Fibroblast of lung (primary cell): ENCODE results near the gene POMC. TPM values are rescaled to one million over a fixed set of nuclear protein-coding genes. Genes with fewer than 3 reads are reported as not detected.

ENCODE experiments used
- DNase-seq, 2 donors: peaks; one replicate each; pipeline versions ENCODE4 v3.0.0 to v3.0.0-alpha.2; 2010; ENCODE audit warnings: low read depth in 2 of 2
- H2AFZ ChIP-seq: 2 replicates; pipeline ENCODE4 v1.5.1; 2012; ENCODE audit warnings: low read length, control low read depth, inconsistent platforms
- H3K27ac ChIP-seq: 2 replicates; pipeline ENCODE4 v1.5.1; 2011; ENCODE audit warnings: low read length, control low read depth; ENCODE audit not compliant: insufficient read depth
- H3K27me3 ChIP-seq: 2 replicates; pipeline ENCODE4 v1.5.1; 2011; ENCODE audit warnings: mild to moderate bottlenecking, low read length; ENCODE audit not compliant: control insufficient read depth, insufficient read depth
- H3K36me3 ChIP-seq: 2 replicates; pipeline ENCODE4 v1.5.1; 2011; ENCODE audit warnings: low read length; ENCODE audit not compliant: control insufficient read depth, insufficient read depth
- H3K4me1 ChIP-seq: 2 replicates; pipeline ENCODE4 v1.5.1; 2011; ENCODE audit warnings: low read length; ENCODE audit not compliant: control insufficient read depth, insufficient read depth; ENCODE audit errors: extremely low read depth
- H3K4me2 ChIP-seq: 2 replicates; pipeline ENCODE4 v1.5.1; 2011; ENCODE audit warnings: low read length, control low read depth; ENCODE audit not compliant: insufficient read depth; ENCODE audit errors: extremely low read depth
- H3K4me3 ChIP-seq, 4 experiments: fragments of 200-600 bp in 1 of 4; sonication (generic) in 1 of 4; replicated peaks in 1 of 4; 2 replicates each; pipeline ENCODE4 v1.5.1; 2011 to 2016; ENCODE audit warnings: low read length in 4 of 4, low read depth in 3 of 4, mild to moderate bottlenecking in 3 of 4, control low read depth in 2 of 4, inconsistent platforms in 1 of 4, mixed read lengths in 1 of 4; ENCODE audit not compliant: insufficient read depth in 1 of 4; ENCODE audit errors: control extremely low read depth in 1 of 4
- H3K79me2 ChIP-seq: 2 replicates; pipeline ENCODE4 v1.5.1; 2012; ENCODE audit warnings: mild to moderate bottlenecking, low read length, inconsistent platforms; ENCODE audit not compliant: control insufficient read depth, insufficient read depth
- H3K9ac ChIP-seq: 2 replicates; pipeline ENCODE4 v1.5.1; 2011; ENCODE audit warnings: mild to moderate bottlenecking, low read length, control low read depth; ENCODE audit not compliant: insufficient read depth
- H3K9me3 ChIP-seq: 2 replicates; pipeline ENCODE4 v1.5.1; 2012; ENCODE audit warnings: low read depth, low read length; ENCODE audit not compliant: control insufficient read depth, insufficient read depth
- H4K20me1 ChIP-seq: 2 replicates; pipeline ENCODE4 v1.5.1; 2011; ENCODE audit warnings: low read length; ENCODE audit not compliant: control insufficient read depth, insufficient read depth; ENCODE audit errors: extremely low read depth
- CTCF ChIP-seq, 2 donors: IDR thresholded peaks in 1 of 2; conservative IDR thresholded peaks in 1 of 2; 1 replicate in 1 of 2; 2 replicates in 1 of 2; pipeline ENCODE4 v1.5.1; 2011 to 2012; ENCODE audit warnings: low read length in 2 of 2, control low read depth in 1 of 2, inconsistent platforms in 1 of 2, low read depth in 1 of 2, mild to moderate bottlenecking in 1 of 2
- EZH2 ChIP-seq: IDR thresholded peaks from 2 replicates; pipeline ENCODE4 v1.5.1; 2012; ENCODE audit warnings: low read length, control low read depth, mild to moderate bottlenecking; ENCODE audit errors: missing control alignments
- polyA plus RNA-seq, 2 donors: library from polyadenylated mRNA; depleted of rRNA in 1 of 2; stranded (reverse) in 1 of 2; unstranded in 1 of 2; fragments of >200 nt; gene quantifications; 2 replicates each; pipeline ENCODE4 v1.2.1, GENCODE V29; 2011 to 2012; ENCODE audit warnings: missing spikeins in 1 of 2
- total RNA-seq: library from RNA; depleted of rRNA; stranded (reverse); fragments of >200 nt; gene quantifications from 2 replicates; pipeline ENCODE4 v1.2.1, GENCODE V29; 2014

POMC gene
- total and polyA plus RNA-seq, 2 donors (not counting 1 experiment from before 2014, with no cell fraction given) = 0.66 TPM; not detected in 1

GRCh38 chr2:25184254-25184653 lies 15.9 kb upstream of the POMC start:
- no peak for TF ChIP-seq CTCF (conservative IDR thresholded peaks at IDR 0.05 in 1 of 2, IDR thresholded peaks at IDR 0.05 in 1 of 2; ENCODE audit: low read depth in 1 of 2, low read length in 2 of 2)
- TF ChIP-seq EZH2 = no peak
- Histone ChIP-seq H3K9me3 (no peaks in the 10 kb centered on the region), H3K4me2 (no peak overlapping the region), H4K20me1 (no peaks in the 10 kb centered on the region), H3K9ac (no peak overlapping the region), H3K79me2 (no peaks in the 10 kb centered on the region), H3K27me3 (no peaks in the 10 kb centered on the region), H3K27ac (no peak overlapping the region), H2AFZ (no peak overlapping the region), H3K4me3 (no peak overlapping the region), H3K4me1 (no peaks in the 10 kb centered on the region), H3K36me3 (no peaks in the 10 kb centered on the region)
- no peak for DNase-seq

DNA sequence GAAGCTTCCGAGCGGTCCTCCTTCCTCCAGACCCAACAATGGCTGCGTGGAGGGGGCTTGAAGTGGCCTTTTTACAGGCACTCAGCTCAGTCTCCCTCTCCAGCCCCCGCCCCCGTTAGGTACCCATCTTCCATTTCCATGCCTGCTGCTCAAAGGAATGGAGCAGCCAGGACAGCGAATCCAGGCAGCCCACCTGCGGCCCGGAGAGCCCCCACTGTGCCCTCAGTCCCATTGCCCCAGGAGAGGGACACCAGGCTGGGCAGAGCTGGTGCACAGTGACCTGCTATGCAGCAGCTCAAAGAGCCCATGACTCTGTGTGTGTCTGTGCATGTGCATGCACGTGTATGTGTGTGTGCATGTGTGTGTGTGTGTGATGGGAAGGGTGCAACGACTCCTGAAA lies 10.6 kb upstream of the POMC start:
- Histone ChIP-seq H3K27ac (no peak overlapping the region), H2AFZ (no peak overlapping the region), H3K9ac (no peak overlapping the region), H4K20me1 (no peaks in the 10 kb centered on the region), H3K4me3 (no peak overlapping the region), H3K79me2 (no peaks in the 10 kb centered on the region), H3K9me3 (no peaks in the 10 kb centered on the region), H3K36me3 (no peaks in the 10 kb centered on the region), H3K4me2 (no peak overlapping the region), H3K27me3 (peaks cover 13% of the 10 kb centered on the region), H3K4me1 (no peaks in the 10 kb centered on the region)
- TF ChIP-seq CTCF (conservative IDR thresholded peaks at IDR 0.05 in 1 of 2, IDR thresholded peaks at IDR 0.05 in 1 of 2; ENCODE audit: low read depth in 1 of 2, low read length in 2 of 2) = no peak
- TF ChIP-seq EZH2 = no peak
- DNase-seq = no peak

DNA sequence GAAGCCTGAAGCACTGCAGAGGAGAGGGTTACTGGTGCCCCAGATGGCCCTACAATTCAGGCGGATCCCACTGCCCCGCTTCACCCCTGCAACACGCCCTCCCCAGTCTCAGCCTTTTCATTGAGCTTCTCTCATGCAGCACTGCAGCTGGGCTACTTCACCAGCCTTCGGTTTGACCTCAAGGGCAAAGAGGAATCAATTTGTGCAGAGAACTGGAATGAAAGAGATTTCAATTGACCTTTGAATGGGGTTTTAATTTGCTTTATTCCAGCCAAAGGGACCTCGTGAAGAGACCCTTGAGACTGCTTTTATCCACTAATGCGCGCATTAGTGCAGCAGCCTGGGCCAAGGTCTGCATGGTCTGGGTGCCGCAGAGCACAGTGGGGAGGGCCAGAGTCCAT lies 8.8 kb upstream of the POMC start:
- no peaks in the 10 kb centered on the region for H3K9me3 ChIP-seq
- TF ChIP-seq CTCF (conservative IDR thresholded peaks at IDR 0.05 in 1 of 2, IDR thresholded peaks at IDR 0.05 in 1 of 2; ENCODE audit: low read depth in 1 of 2, low read length in 2 of 2) (no peak), EZH2 (no peak)
- H3K36me3 ChIP-seq = no peaks in the 10 kb centered on the region
- no peak overlapping the region for H2AFZ ChIP-seq
- no peak overlapping the region for H3K9ac ChIP-seq
- H3K4me1 ChIP-seq = no peaks in the 10 kb centered on the region
- H3K4me3 ChIP-seq = no peak overlapping the region
- H3K27me3 ChIP-seq = peaks cover 13% of the 10 kb centered on the region
- no peaks in the 10 kb centered on the region for H3K79me2 ChIP-seq
- H3K27ac ChIP-seq = no peak overlapping the region
- no peak for DNase-seq
- no peak overlapping the region for H3K4me2 ChIP-seq
- H4K20me1 ChIP-seq = no peaks in the 10 kb centered on the region
